ENCODE results near the gene PTX3. TPM values are rescaled to one million over a fixed set of nuclear protein-coding genes. Genes with fewer than 3 reads are reported as not detected.

Gene PTX3
- total RNA-seq, 4 donors from 2014 or later, result 26.0 to 93.1 (median 76.6) TPM

DNA sequence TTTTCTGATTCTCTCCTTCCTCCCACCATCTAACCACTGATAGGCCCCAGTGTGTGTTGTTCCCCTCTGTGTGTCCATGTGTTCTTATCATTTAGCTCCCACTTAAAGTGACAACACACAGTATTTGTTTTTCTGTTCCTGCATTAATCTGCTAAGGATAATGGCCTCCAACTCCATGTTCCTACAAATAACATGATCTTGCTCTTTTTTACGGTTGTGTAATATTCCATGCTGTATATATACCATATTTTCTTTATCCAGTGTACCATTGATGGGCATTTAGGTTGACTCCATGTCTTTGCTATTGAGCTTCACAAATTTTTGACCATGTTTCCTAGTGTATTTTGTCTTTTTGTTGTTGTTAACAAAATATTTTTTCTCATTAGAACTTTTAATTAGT is 36.0 kb downstream of the PTX3 start:
- TF ChIP-seq, protein P1, sequence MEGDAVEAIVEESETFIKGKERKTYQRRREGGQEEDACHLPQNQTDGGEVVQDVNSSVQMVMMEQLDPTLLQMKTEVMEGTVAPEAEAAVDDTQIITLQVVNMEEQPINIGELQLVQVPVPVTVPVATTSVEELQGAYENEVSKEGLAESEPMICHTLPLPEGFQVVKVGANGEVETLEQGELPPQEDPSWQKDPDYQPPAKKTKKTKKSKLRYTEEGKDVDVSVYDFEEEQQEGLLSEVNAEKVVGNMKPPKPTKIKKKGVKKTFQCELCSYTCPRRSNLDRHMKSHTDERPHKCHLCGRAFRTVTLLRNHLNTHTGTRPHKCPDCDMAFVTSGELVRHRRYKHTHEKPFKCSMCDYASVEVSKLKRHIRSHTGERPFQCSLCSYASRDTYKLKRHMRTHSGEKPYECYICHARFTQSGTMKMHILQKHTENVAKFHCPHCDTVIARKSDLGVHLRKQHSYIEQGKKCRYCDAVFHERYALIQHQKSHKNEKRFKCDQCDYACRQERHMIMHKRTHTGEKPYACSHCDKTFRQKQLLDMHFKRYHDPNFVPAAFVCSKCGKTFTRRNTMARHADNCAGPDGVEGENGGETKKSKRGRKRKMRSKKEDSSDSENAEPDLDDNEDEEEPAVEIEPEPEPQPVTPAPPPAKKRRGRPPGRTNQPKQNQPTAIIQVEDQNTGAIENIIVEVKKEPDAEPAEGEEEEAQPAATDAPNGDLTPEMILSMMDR (IDR thresholded peaks at IDR 0.05; ENCODE audit: low read depth), result no peak

DNA sequence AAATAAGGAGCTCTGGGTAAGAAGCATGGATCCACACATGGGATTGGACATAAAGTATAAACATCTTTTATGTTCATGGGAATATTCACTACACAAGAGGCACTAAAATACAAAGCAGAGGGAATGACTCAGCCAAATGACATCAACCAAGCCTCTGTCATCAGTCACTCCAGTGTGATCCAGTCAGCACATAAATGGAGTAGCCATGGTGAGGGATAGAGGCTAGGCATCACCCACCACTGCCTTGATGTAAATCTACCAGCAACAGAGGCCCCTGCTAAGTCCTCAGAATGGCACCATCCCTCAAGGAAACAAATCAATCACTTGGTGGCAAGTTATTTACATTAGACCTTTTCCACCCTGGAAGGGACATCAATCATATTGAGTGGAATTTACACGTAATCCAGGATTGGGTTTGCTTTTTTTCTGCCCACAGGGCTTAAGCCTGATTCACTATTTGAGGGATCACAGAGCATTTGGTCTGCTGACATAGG is 39.3 kb downstream of the PTX3 start:
- TF ChIP-seq, protein P1 (IDR thresholded peaks at IDR 0.05; ENCODE audit: low read depth), result no peak

DNA sequence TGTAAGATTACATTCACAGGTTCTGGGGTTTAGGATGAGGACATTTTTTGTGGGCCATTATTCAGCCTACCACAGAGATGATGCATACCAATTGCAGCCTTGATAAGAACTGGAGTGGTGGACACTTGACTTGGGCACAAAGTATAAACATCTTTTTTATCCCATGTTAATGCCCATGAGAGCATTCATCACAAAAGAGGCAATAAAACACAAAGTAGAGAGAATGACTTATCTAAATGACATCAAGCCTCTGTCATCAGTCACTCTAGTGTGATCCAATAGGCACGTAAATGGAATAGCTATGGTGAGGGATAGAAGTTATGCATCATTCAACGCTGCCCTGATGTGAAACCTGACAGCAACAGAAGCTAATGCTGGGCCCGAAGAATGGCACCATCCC is 40.8 kb downstream of the PTX3 start:
- TF ChIP-seq, protein P1 (IDR thresholded peaks at IDR 0.05; ENCODE audit: low read depth), result no peak

DNA sequence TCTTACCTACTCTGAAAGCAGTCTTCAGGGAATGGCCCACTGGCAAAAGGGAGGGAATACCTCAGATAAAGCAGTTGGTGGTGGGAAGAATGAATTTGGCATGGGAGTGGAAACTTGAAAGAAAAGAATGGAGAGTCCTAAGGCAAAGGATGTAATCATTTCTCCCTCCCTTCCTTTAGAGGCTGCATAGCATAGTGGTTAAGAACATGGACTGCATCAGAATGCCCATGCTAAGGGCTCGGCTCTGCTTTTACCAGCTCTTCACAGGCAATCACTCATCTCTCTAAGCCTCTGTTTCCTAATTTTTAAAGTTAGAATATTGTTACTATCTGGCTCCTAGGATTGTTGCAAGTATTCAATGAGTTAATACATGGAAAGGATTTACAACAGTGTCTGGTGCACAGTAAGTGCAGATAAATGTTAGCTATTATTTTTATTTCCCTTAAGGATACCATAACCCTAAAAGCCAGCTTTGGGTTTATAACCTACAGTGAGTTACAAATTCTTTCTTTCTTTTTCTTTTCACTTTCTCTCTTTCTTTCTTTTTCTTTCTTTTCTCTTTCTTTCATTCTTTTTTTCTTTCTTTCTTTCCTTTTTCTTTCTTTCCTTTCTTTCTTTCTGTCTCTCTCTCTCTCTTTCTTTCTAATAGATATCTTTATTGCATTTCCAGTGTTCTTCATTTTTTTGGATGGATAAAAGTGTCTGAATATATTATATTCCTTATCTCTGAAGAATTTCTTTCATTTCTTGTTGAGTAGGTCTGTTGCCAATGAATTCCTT is 43.0 kb downstream of the PTX3 start:
- TF ChIP-seq, protein P1 (IDR thresholded peaks at IDR 0.05; ENCODE audit: low read depth), result no peak

DNA sequence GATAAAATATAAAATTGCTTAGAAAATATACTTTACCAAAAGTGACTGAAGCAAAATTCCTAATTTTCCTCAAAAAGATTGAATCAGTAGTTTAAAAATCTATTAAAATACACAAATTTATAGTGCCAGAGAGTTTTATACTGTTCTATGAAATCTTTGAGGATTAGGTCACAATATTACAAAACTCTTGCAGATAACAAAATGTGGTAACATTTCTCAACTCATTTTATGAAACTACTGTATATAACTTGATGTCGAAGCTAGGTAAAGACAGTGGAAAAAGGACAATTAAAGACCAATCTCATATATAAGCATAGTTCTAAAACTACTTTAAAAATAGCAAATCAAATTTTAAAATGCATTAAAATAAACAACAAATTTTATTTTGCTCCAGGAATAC is 50.7 kb downstream of the PTX3 start:
- TF ChIP-seq, protein P1 (IDR thresholded peaks at IDR 0.05; ENCODE audit: low read depth), result no peak

DNA sequence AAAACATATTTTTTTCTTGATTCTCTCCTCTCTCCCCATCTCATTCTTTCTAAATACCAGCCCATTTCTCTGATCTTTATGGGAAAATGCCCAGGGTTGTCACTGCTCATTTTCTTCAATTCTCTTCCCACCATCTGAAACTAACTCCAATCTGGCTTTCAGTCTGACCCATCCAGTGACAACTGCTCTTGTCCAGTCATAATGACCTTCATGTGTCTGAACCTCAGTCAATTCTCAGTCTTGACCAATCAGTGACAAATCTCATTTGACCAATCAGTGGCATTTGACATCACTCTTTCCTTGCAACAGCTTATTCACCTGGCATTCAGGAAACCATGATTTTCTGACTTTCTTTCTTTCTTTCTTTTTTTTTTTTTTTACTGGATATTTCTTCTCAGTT is 51.5 kb downstream of the PTX3 start:
- TF ChIP-seq, protein P1 (IDR thresholded peaks at IDR 0.05; ENCODE audit: low read depth), result no peak

DNA sequence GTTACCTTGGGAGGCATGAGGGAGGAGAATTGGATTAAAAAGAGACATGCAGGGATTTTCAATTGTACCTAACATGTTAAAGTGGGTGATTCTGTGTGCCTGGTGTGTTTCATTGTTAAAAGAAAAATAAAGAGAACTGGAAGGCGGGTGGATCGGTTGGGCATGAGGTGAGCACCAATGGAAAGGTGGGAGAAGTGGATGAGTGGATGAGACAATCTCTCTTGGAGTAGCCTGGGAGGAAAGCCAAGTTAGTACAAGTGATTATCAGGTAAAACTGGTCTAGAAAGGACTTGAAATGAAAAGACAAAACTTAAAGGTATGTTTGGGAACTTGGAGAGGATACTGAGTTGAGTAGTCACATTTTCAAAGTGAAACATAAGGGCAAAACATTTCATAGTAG is 54.5 kb downstream of the PTX3 start:
- TF ChIP-seq, protein P1 (IDR thresholded peaks at IDR 0.05; ENCODE audit: low read depth), result no peak

Other genes starting within 250 kb of the PTX3 start
- 10 to 100 TPM in 1 of 4 donors, 1 to 10 TPM in 2, under 1 TPM in 1; 0.44 to 11.9 (median 3.1) TPM for gene VEPH1, start 66.6 kb downstream of the PTX3 start, total RNA-seq